ENCODE measurements around the gene MAP7D2. TPM values are rescaled to one million over a fixed set of nuclear protein-coding genes. Genes with fewer than 3 reads are reported as not detected.

Gene MAP7D2
- total RNA-seq, 1 experiment from 2014 or later: 0.91 TPM

DNA sequence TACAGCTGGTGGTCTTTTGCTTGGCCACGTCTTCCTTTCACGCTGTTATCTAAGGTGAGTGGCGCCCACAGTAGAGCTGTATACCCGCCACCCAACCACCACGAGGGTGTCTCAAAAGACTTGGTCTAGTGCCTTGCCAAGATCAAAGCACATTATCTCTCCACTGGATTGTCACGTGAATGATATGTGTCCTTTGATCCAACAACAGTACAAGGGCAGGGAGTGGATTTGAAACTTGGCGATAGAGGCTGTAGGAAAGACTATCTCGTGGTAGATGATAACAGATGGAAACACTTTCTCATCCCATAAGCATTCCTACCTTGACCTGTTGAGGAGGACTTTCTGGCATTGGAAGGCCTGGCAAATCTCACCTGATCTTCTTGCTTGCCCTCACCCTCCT lies 88.1 kb downstream of the MAP7D2 start:
- ATAC-seq (no peak), DNase-seq (no peak)
- Histone ChIP-seq H3K27ac (ENCODE audit: low read length) (no peak overlapping the region), H3K9ac (ENCODE audit: low read length) (no peak overlapping the region), H4K20me1 (ENCODE audit: low read length) (no peaks in the 10 kb centered on the region), H3K9me2 (replicated peaks; ENCODE audit: low read length) (no peaks in the 10 kb centered on the region), H3K27me3 (ENCODE audit: low read length) (no peaks in the 10 kb centered on the region), H3F3A (ENCODE audit: low read length, unreplicated experiment) (no peaks in the 10 kb centered on the region), H3K9me3 (ENCODE audit: low read length) (no peaks in the 10 kb centered on the region), H3K4me3 (ENCODE audit: low read length) (no peak overlapping the region), H3K79me2 (ENCODE audit: low read length) (no peaks in the 10 kb centered on the region), H3K36me3 (ENCODE audit: low read depth, low read length) (no peaks in the 10 kb centered on the region), H3K4me1 (ENCODE audit: insufficient read depth, low read length) (peaks cover 31% of the 10 kb centered on the region), H2AFZ (ENCODE audit: low read length) (no peak overlapping the region), H3K4me2 (ENCODE audit: low read length) (no peak overlapping the region)
- POLR2A ChIA-PET (ENCODE audit: unreplicated experiment): no interaction called here
- intact Hi-C loops (cut with micrococcal nuclease): no loop called here
- BruUV-seq (replicated peaks): no TSS peak
- CTCF ChIA-PET: no interaction called here
- TF ChIP-seq, protein P1, sequence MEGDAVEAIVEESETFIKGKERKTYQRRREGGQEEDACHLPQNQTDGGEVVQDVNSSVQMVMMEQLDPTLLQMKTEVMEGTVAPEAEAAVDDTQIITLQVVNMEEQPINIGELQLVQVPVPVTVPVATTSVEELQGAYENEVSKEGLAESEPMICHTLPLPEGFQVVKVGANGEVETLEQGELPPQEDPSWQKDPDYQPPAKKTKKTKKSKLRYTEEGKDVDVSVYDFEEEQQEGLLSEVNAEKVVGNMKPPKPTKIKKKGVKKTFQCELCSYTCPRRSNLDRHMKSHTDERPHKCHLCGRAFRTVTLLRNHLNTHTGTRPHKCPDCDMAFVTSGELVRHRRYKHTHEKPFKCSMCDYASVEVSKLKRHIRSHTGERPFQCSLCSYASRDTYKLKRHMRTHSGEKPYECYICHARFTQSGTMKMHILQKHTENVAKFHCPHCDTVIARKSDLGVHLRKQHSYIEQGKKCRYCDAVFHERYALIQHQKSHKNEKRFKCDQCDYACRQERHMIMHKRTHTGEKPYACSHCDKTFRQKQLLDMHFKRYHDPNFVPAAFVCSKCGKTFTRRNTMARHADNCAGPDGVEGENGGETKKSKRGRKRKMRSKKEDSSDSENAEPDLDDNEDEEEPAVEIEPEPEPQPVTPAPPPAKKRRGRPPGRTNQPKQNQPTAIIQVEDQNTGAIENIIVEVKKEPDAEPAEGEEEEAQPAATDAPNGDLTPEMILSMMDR (conservative IDR thresholded peaks at IDR 0.05; ENCODE audit: low read depth, low read length): no peak
- no peak for TF ChIP-seq EZH2 (IDR thresholded peaks at IDR 0.05; ENCODE audit: low read length, unreplicated experiment)
- TF ChIP-seq EZH2phosphoT487 (IDR thresholded peaks at IDR 0.05; ENCODE audit: borderline replicate concordance, low read length): no peak

DNA sequence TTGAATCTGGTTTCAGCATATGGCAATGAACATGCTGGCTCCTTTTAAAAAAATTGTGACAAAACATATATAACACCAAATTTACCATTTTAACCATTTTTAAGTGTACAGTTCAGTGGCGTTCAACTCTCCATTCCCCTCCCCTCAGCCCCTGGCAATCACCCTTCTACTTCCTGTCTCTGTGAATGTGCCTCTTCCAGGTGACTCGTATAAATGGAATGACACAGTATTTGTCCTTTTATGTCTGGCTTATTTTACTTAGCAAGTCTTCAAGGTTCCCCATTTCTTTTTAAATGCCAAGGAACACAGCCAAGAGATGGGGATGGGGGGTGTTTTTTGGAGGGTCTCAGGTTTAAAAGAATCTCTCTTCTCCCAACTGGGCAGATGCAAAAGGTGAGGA lies 90.4 kb downstream of the MAP7D2 start:
- peaks cover 31% of the 10 kb centered on the region for H3K4me1 ChIP-seq (ENCODE audit: insufficient read depth, low read length)
- H3F3A ChIP-seq (ENCODE audit: low read length, unreplicated experiment): no peaks in the 10 kb centered on the region
- peak overlapping the region; percentile 29; the same call in 1 of the 2 replicates for H3K4me2 ChIP-seq (ENCODE audit: low read length)
- H4K20me1 ChIP-seq (ENCODE audit: low read length): no peaks in the 10 kb centered on the region
- DNase-seq: peak; percentile 54
- intact Hi-C loops (cut with micrococcal nuclease): no loop called here
- H3K27ac ChIP-seq (ENCODE audit: low read length): no peak overlapping the region
- POLR2A ChIA-PET (ENCODE audit: unreplicated experiment): no interaction called here
- H3K9me3 ChIP-seq (ENCODE audit: low read length): no peaks in the 10 kb centered on the region
- CTCF ChIA-PET: no interaction called here
- no peaks in the 10 kb centered on the region for H3K36me3 ChIP-seq (ENCODE audit: low read depth, low read length)
- H3K79me2 ChIP-seq (ENCODE audit: low read length): no peaks in the 10 kb centered on the region
- no peak overlapping the region for H3K9ac ChIP-seq (ENCODE audit: low read length)
- TF ChIP-seq EZH2 (IDR thresholded peaks at IDR 0.05; ENCODE audit: low read length, unreplicated experiment) (no peak), EZH2phosphoT487 (IDR thresholded peaks at IDR 0.05; ENCODE audit: borderline replicate concordance, low read length) (no peak)
- TF ChIP-seq, protein P1 (conservative IDR thresholded peaks at IDR 0.05; ENCODE audit: low read depth, low read length): no peak
- H3K9me2 ChIP-seq (replicated peaks; ENCODE audit: low read length): no peaks in the 10 kb centered on the region
- BruUV-seq (replicated peaks): no TSS peak
- no peaks in the 10 kb centered on the region for H3K27me3 ChIP-seq (ENCODE audit: low read length)
- ATAC-seq: peak; percentile 60; the same call in 1 of the 2 replicates
- H2AFZ ChIP-seq (ENCODE audit: low read length): peak overlapping the region; percentile 36; the same call in 1 of the 2 replicates
- no peak overlapping the region for H3K4me3 ChIP-seq (ENCODE audit: low read length)

DNA sequence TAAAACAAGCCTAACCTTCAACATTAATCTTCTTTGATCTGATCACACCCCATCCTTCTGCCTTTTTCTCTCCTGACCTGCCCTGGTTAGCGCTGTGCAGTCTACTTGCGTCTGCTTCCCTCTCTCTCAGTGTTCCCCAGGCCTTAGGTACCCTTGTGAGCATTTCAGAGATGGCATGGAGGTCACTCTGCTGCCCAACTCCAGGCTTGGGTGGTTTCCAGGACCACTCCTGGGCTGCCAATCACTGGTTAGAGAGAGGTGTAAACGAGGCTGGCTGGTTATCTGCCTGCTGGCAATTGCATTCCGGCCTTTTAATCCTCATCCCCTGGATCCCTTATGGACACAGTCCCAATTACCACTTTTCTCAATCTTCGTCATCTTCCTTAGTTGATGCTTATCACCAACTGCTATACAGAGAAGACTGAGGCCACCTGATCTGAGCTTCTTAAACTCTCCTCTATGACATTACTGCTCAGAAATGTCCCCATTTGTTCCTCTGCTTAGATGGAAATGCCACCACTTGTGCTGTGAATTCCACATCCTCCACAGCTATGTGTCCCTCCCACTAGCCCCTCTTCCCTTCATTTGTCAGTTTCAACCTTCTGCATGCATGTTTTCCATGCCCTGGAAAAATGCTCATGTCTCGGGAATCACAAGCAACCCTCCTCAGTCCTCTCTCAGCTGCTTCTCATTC lies 96.9 kb downstream of the MAP7D2 start:
- Histone ChIP-seq H3K4me2 (ENCODE audit: low read length) (no peak overlapping the region), H3K79me2 (ENCODE audit: low read length) (no peaks in the 10 kb centered on the region), H4K20me1 (ENCODE audit: low read length) (no peaks in the 10 kb centered on the region), H3K36me3 (ENCODE audit: low read depth, low read length) (no peaks in the 10 kb centered on the region), H3K9me3 (ENCODE audit: low read length) (no peaks in the 10 kb centered on the region), H3K4me1 (ENCODE audit: insufficient read depth, low read length) (no peaks in the 10 kb centered on the region), H3K9me2 (replicated peaks; ENCODE audit: low read length) (no peaks in the 10 kb centered on the region), H3K27ac (ENCODE audit: low read length) (no peak overlapping the region), H3K9ac (ENCODE audit: low read length) (no peak overlapping the region), H2AFZ (ENCODE audit: low read length) (no peak overlapping the region), H3F3A (ENCODE audit: low read length, unreplicated experiment) (no peaks in the 10 kb centered on the region), H3K27me3 (ENCODE audit: low read length) (no peaks in the 10 kb centered on the region), H3K4me3 (ENCODE audit: low read length) (no peak overlapping the region)
- POLR2A ChIA-PET (ENCODE audit: unreplicated experiment): no interaction called here
- TF ChIP-seq, protein P1 (conservative IDR thresholded peaks at IDR 0.05; ENCODE audit: low read depth, low read length): no peak
- intact Hi-C loops (cut with micrococcal nuclease): no loop called here
- CTCF ChIA-PET: no interaction called here
- no TSS peak for BruUV-seq (replicated peaks)
- ATAC-seq (no peak), DNase-seq (no peak)
